ENCODE data around the gene HES1.

- TF ChIP-seq CTCF (IDR thresholded peaks at IDR 0.05) (no peak), POLR2A (IDR thresholded peaks at IDR 0.05) (no peak), EP300 (IDR thresholded peaks at IDR 0.05) (no peak), POLR2AphosphoS5 (IDR thresholded peaks at IDR 0.05) (no peak)
Observed at GRCh38 chr3:194150252-194150934, 14.4 kb downstream of the HES1 start.

Measured in sigmoid colon (tissue), 4 donors.